ENCODE results near the gene ORM1. TPM values are rescaled to one million over a fixed set of nuclear protein-coding genes. Genes with fewer than 3 reads are reported as not detected.

The ORM1 gene
- total RNA-seq, 1 experiment from 2014 or later, result 4.4 TPM

GRCh38 chr9:114314256-114314867 is 8.5 kb upstream of the ORM1 start:
- Histone ChIP-seq H2BK120ac (ENCODE audit: low read depth, low read length, poor library complexity, severe bottlenecking) (no peak overlapping the region), H4K5ac (ENCODE audit: insufficient read length, low read depth, low read length) (no peak overlapping the region), H4K8ac (replicated peaks; ENCODE audit: insufficient read length, low read depth, low read length) (no peak overlapping the region), H3K4ac (ENCODE audit: low read depth, low read length) (no peak overlapping the region), H3K9ac (ENCODE audit: extremely low read depth, insufficient read length, low read length) (no peak overlapping the region), H3K27ac (ENCODE audit: insufficient read length, low read depth, low read length) (no peak overlapping the region), H2BK12ac (ENCODE audit: insufficient read length, low read depth, low read length) (no peak overlapping the region), H3T11ph (ENCODE audit: low read length) (no peak overlapping the region), H2BK5ac (ENCODE audit: insufficient read length, low read length) (no peak overlapping the region), H3K9me3 (ENCODE audit: control insufficient read depth, low read depth, low read length) (no peaks in the 10 kb centered on the region), H3K23ac (ENCODE audit: insufficient read length, low read depth, low read length) (no peak overlapping the region), H3K27me3 (ENCODE audit: insufficient read depth, low read length) (no peaks in the 10 kb centered on the region), H3K18ac (ENCODE audit: insufficient read length, low read depth, low read length) (no peak overlapping the region), H4K20me1 (ENCODE audit: control insufficient read depth, insufficient read depth, insufficient read length) (no peaks in the 10 kb centered on the region), H2AK5ac (ENCODE audit: insufficient read length, low read length) (no peak overlapping the region), H4K91ac (ENCODE audit: insufficient read length, low read depth, low read length) (no peak overlapping the region), H3K79me1 (ENCODE audit: insufficient read depth, low read depth, low read length, poor library complexity, severe bottlenecking) (no peaks in the 10 kb centered on the region), H2AFZ (ENCODE audit: low read length) (no peak overlapping the region), H2BK20ac (ENCODE audit: low read depth, low read length, poor library complexity, severe bottlenecking) (no peak overlapping the region), H3K4me2 (ENCODE audit: insufficient read depth, insufficient read length, low read length) (no peak overlapping the region), H3K23me2 (ENCODE audit: insufficient read length, low read depth, low read length, poor library complexity, severe bottlenecking) (no peaks in the 10 kb centered on the region), H3K56ac (ENCODE audit: insufficient read length, low read depth, low read length) (no peak overlapping the region), H3K4me1 (ENCODE audit: insufficient read depth, low read length) (no peaks in the 10 kb centered on the region), H3K79me2 (ENCODE audit: insufficient read depth, low read length) (no peaks in the 10 kb centered on the region), H3K14ac (ENCODE audit: insufficient read depth, low read length) (no peak overlapping the region), H2BK15ac (ENCODE audit: low read depth, low read length) (no peak overlapping the region)
- peaks cover 0 to 5% of the 10 kb centered on the region in 2 experiments; a peak in 3 of 4 replicates for H3K4me1 Mint-ChIP-seq
- H3K27me3 Mint-ChIP-seq (ENCODE audit: low read depth), result peaks cover 6% of the 10 kb centered on the region
- no peak for TF ChIP-seq CTCF (conservative IDR thresholded peaks at IDR 0.05)
- no peak overlapping the region for H3K27ac Mint-ChIP-seq
- H3K4me3 Mint-ChIP-seq, result no peak overlapping the region; a peak in 1 of 5 replicates
- no peak for DNase-seq
- no peaks in the 10 kb centered on the region for H3K9me3 Mint-ChIP-seq
- WGBS (ENCODE audit: extremely low coverage, insufficient read length, low lambda C conversion rate), result no CpG with 5 or more reads among the region's 7 CpGs
- peaks cover 0 to 7% (median 0%) of the 10 kb centered on the region in 3 experiments; a peak in 3 of 7 replicates for H3K36me3 Mint-ChIP-seq (ENCODE audit: insufficient read depth in 1 of 3, low read depth in 3 of 3)
